GM12878 (cell line): Measurements from ENCODE around the gene YTHDF2.

ENCODE experiments used
- CTCF ChIP-seq, 3 experiments: IDR thresholded peaks in 2 of 3; conservative IDR thresholded peaks in 1 of 3; 2 replicates each; pipeline ENCODE4 v1.5.1; 2011; ENCODE audit warnings: low read depth in 3 of 3, low read length in 3 of 3, mild to moderate bottlenecking in 3 of 3, control low read depth in 2 of 3, moderate library complexity in 2 of 3, inconsistent platforms in 1 of 3, mixed read lengths in 1 of 3; ENCODE audit not compliant: control insufficient read depth in 2 of 3, insufficient read depth in 1 of 3; ENCODE audit errors: extremely low read depth in 1 of 3
- HDAC2 ChIP-seq: fragments of 200-600 bp; sonication (generic); IDR thresholded peaks from 2 replicates; pipeline ENCODE4 v1.6.1; 2017
- HSF1 ChIP-seq: fragments of 150-350 bp; IDR thresholded peaks from 2 replicates; pipeline ENCODE4 v1.6.1; 2014; ENCODE audit warnings: mild to moderate bottlenecking, low read depth, low read length
- MLLT1 ChIP-seq: fragments of 450-650 bp; IDR thresholded peaks from 2 replicates; pipeline ENCODE4 v1.6.1; 2016; ENCODE audit warnings: mild to moderate bottlenecking
- REST ChIP-seq: IDR thresholded peaks from 2 replicates; pipeline ENCODE4 v1.6.1; 2012; ENCODE audit warnings: mild to moderate bottlenecking, low read depth, low read length
- YY1 ChIP-seq: IDR thresholded peaks from 2 replicates; pipeline ENCODE4 v1.6.1; 2011; ENCODE audit warnings: low read depth, mild to moderate bottlenecking, low read length
- ZNF207 ChIP-seq: fragments of 450-650 bp; IDR thresholded peaks from 2 replicates; pipeline ENCODE4 v1.6.1; 2014; ENCODE audit warnings: antibody characterized with exemption, mild to moderate bottlenecking, borderline replicate concordance
- ZNF24 ChIP-seq: fragments of 450-650 bp; IDR thresholded peaks from 2 replicates; pipeline ENCODE4 v1.6.1; 2017; ENCODE audit warnings: antibody characterized with exemption, mild to moderate bottlenecking

GRCh38 chr1:28803662-28804061 lies 66.9 kb downstream of the YTHDF2 start:
- TF ChIP-seq HDAC2 (no peak), REST (no peak), YY1 (no peak), ZNF24 (no peak), ZNF207 (no peak), HSF1 (no peak), CTCF (IDR thresholded peaks at IDR 0.05 in 2 of 3, conservative IDR thresholded peaks at IDR 0.05 in 1 of 3; ENCODE audit: control insufficient read depth in 2 of 3, extremely low read depth in 1 of 3, insufficient read depth in 1 of 3, low read depth in 3 of 3, low read length in 3 of 3) (no peak), MLLT1 (no peak)
